Measurements from ENCODE around the gene MB.

Gene MB

GRCh38 chr22:35567351-35568141, 49.6 kb downstream of the MB start:
- no peak overlapping the region for H3K27ac ChIP-seq (ENCODE audit: insufficient read depth, low read length, poor library complexity, severe bottlenecking)
- H3K4me1 ChIP-seq (ENCODE audit: control insufficient read depth, insufficient read depth, low read length, poor library complexity, severe bottlenecking), result no peaks in the 10 kb centered on the region
- H3K27me3 ChIP-seq (replicated peaks; ENCODE audit: control insufficient read depth, insufficient read depth, low read length, poor library complexity, severe bottlenecking), result no peaks in the 10 kb centered on the region
- H3K9me3 ChIP-seq (ENCODE audit: control insufficient read depth, low read length), result no peaks in the 10 kb centered on the region
- DNase-seq, result no peak
- H3K4me3 ChIP-seq (ENCODE audit: insufficient read depth, low read depth, low read length, poor library complexity, severe bottlenecking), result no peak overlapping the region
- no peaks in the 10 kb centered on the region for H3K36me3 ChIP-seq (ENCODE audit: control insufficient read depth, insufficient read depth, low read length)

GRCh38 chr22:35564975-35565867, 51.9 kb downstream of the MB start:
- no peaks in the 10 kb centered on the region for H3K4me1 ChIP-seq (ENCODE audit: control insufficient read depth, insufficient read depth, low read length, poor library complexity, severe bottlenecking)
- no peak overlapping the region for H3K4me3 ChIP-seq (ENCODE audit: insufficient read depth, low read depth, low read length, poor library complexity, severe bottlenecking)
- H3K36me3 ChIP-seq (ENCODE audit: control insufficient read depth, insufficient read depth, low read length), result no peaks in the 10 kb centered on the region
- H3K27me3 ChIP-seq (replicated peaks; ENCODE audit: control insufficient read depth, insufficient read depth, low read length, poor library complexity, severe bottlenecking), result no peaks in the 10 kb centered on the region
- DNase-seq, result no peak
- H3K27ac ChIP-seq (ENCODE audit: insufficient read depth, low read length, poor library complexity, severe bottlenecking), result no peak overlapping the region
- no peaks in the 10 kb centered on the region for H3K9me3 ChIP-seq (ENCODE audit: control insufficient read depth, low read length)

- Histone ChIP-seq H3K4me3 (ENCODE audit: insufficient read depth, low read depth, low read length, poor library complexity, severe bottlenecking) (no peak overlapping the region), H3K9me3 (ENCODE audit: control insufficient read depth, low read length) (no peaks in the 10 kb centered on the region)
Observed at GRCh38 chr22:35563211-35563610, 53.9 kb downstream of the MB start.

GRCh38 chr22:35561796-35562526, 55.2 kb downstream of the MB start:
- Histone ChIP-seq H3K27me3 (replicated peaks; ENCODE audit: control insufficient read depth, insufficient read depth, low read length, poor library complexity, severe bottlenecking) (no peaks in the 10 kb centered on the region), H3K4me3 (ENCODE audit: insufficient read depth, low read depth, low read length, poor library complexity, severe bottlenecking) (no peak overlapping the region), H3K36me3 (ENCODE audit: control insufficient read depth, insufficient read depth, low read length) (no peaks in the 10 kb centered on the region), H3K4me1 (ENCODE audit: control insufficient read depth, insufficient read depth, low read length, poor library complexity, severe bottlenecking) (no peaks in the 10 kb centered on the region), H3K27ac (ENCODE audit: insufficient read depth, low read length, poor library complexity, severe bottlenecking) (no peak overlapping the region), H3K9me3 (ENCODE audit: control insufficient read depth, low read length) (no peaks in the 10 kb centered on the region)
- DNase-seq, result no peak

More at GRCh38 chr22:35563211-35563610, 53.9 kb downstream of the MB start:
- Histone ChIP-seq H3K4me1 (ENCODE audit: control insufficient read depth, insufficient read depth, low read length, poor library complexity, severe bottlenecking) (no peaks in the 10 kb centered on the region), H3K36me3 (ENCODE audit: control insufficient read depth, insufficient read depth, low read length) (no peaks in the 10 kb centered on the region), H3K27ac (ENCODE audit: insufficient read depth, low read length, poor library complexity, severe bottlenecking) (no peak overlapping the region), H3K27me3 (replicated peaks; ENCODE audit: control insufficient read depth, insufficient read depth, low read length, poor library complexity, severe bottlenecking) (no peaks in the 10 kb centered on the region)
- no peak for DNase-seq

GRCh38 chr22:35560824-35561223, 56.3 kb downstream of the MB start:
- Histone ChIP-seq H3K9me3 (ENCODE audit: control insufficient read depth, low read length) (no peaks in the 10 kb centered on the region), H3K36me3 (ENCODE audit: control insufficient read depth, insufficient read depth, low read length) (no peaks in the 10 kb centered on the region), H3K27me3 (replicated peaks; ENCODE audit: control insufficient read depth, insufficient read depth, low read length, poor library complexity, severe bottlenecking) (no peaks in the 10 kb centered on the region), H3K4me1 (ENCODE audit: control insufficient read depth, insufficient read depth, low read length, poor library complexity, severe bottlenecking) (no peaks in the 10 kb centered on the region), H3K27ac (ENCODE audit: insufficient read depth, low read length, poor library complexity, severe bottlenecking) (no peak overlapping the region), H3K4me3 (ENCODE audit: insufficient read depth, low read depth, low read length, poor library complexity, severe bottlenecking) (no peak overlapping the region)
- no peak for DNase-seq

- DNase-seq, result no peak
- Histone ChIP-seq H3K4me3 (ENCODE audit: insufficient read depth, low read depth, low read length, poor library complexity, severe bottlenecking) (no peak overlapping the region), H3K9me3 (ENCODE audit: control insufficient read depth, low read length) (no peaks in the 10 kb centered on the region), H3K27ac (ENCODE audit: insufficient read depth, low read length, poor library complexity, severe bottlenecking) (no peak overlapping the region), H3K4me1 (ENCODE audit: control insufficient read depth, insufficient read depth, low read length, poor library complexity, severe bottlenecking) (no peaks in the 10 kb centered on the region), H3K36me3 (ENCODE audit: control insufficient read depth, insufficient read depth, low read length) (no peaks in the 10 kb centered on the region), H3K27me3 (replicated peaks; ENCODE audit: control insufficient read depth, insufficient read depth, low read length, poor library complexity, severe bottlenecking) (no peaks in the 10 kb centered on the region)
Observed at GRCh38 chr22:35560366-35560765, 56.8 kb downstream of the MB start.

- Histone ChIP-seq H3K9me3 (ENCODE audit: control insufficient read depth, low read length) (no peaks in the 10 kb centered on the region), H3K36me3 (ENCODE audit: control insufficient read depth, insufficient read depth, low read length) (no peaks in the 10 kb centered on the region), H3K27ac (ENCODE audit: insufficient read depth, low read length, poor library complexity, severe bottlenecking) (no peak overlapping the region), H3K4me1 (ENCODE audit: control insufficient read depth, insufficient read depth, low read length, poor library complexity, severe bottlenecking) (no peaks in the 10 kb centered on the region), H3K27me3 (replicated peaks; ENCODE audit: control insufficient read depth, insufficient read depth, low read length, poor library complexity, severe bottlenecking) (no peaks in the 10 kb centered on the region), H3K4me3 (ENCODE audit: insufficient read depth, low read depth, low read length, poor library complexity, severe bottlenecking) (no peak overlapping the region)
- DNase-seq, result no peak
Observed at GRCh38 chr22:35559354-35560005, 57.6 kb downstream of the MB start.

GRCh38 chr22:35558719-35559118, 58.4 kb downstream of the MB start:
- Histone ChIP-seq H3K4me1 (ENCODE audit: control insufficient read depth, insufficient read depth, low read length, poor library complexity, severe bottlenecking) (peaks cover under 1% of the 10 kb centered on the region), H3K9me3 (ENCODE audit: control insufficient read depth, low read length) (no peaks in the 10 kb centered on the region), H3K36me3 (ENCODE audit: control insufficient read depth, insufficient read depth, low read length) (no peaks in the 10 kb centered on the region), H3K4me3 (ENCODE audit: insufficient read depth, low read depth, low read length, poor library complexity, severe bottlenecking) (no peak overlapping the region), H3K27ac (ENCODE audit: insufficient read depth, low read length, poor library complexity, severe bottlenecking) (no peak overlapping the region), H3K27me3 (replicated peaks; ENCODE audit: control insufficient read depth, insufficient read depth, low read length, poor library complexity, severe bottlenecking) (no peaks in the 10 kb centered on the region)
- DNase-seq, result no peak

- Histone ChIP-seq H3K9me3 (ENCODE audit: control insufficient read depth, low read length) (no peaks in the 10 kb centered on the region), H3K4me1 (ENCODE audit: control insufficient read depth, insufficient read depth, low read length, poor library complexity, severe bottlenecking) (peaks cover 6% of the 10 kb centered on the region), H3K27ac (ENCODE audit: insufficient read depth, low read length, poor library complexity, severe bottlenecking) (no peak overlapping the region), H3K36me3 (ENCODE audit: control insufficient read depth, insufficient read depth, low read length) (no peaks in the 10 kb centered on the region), H3K4me3 (ENCODE audit: insufficient read depth, low read depth, low read length, poor library complexity, severe bottlenecking) (no peak overlapping the region), H3K27me3 (replicated peaks; ENCODE audit: control insufficient read depth, insufficient read depth, low read length, poor library complexity, severe bottlenecking) (no peaks in the 10 kb centered on the region)
- DNase-seq, result no peak
Observed at GRCh38 chr22:35558031-35558430, 59.1 kb downstream of the MB start.
